Activated T-cell treated with anti-CD3 and anti-CD28 coated beads, Interleukin-2, amount 50 U/mL, for 1 hour (primary cell): Measurements from ENCODE around the gene RSAD1.
"Not testable (repeated sequence)": the region's sequence is repeated elsewhere in the genome, so short reads cannot be mapped to it uniquely, and the experiment has no call there.

Source experiments
- DNase-seq: peaks from one replicate; pipeline ENCODE4 v3.0.0-alpha.2; 2020

RSAD1 gene

GRCh38 chr17:50458701-50459676, 19.7 kb upstream of the RSAD1 start:
- no peak for DNase-seq

GRCh38 chr17:50459756-50460155, 18.9 kb upstream of the RSAD1 start:
- DNase-seq, result no peak

GRCh38 chr17:50460831-50461526, 17.7 kb upstream of the RSAD1 start:
- no peak for DNase-seq

GRCh38 chr17:50461550-50462132, 17.0 kb upstream of the RSAD1 start:
- no peak for DNase-seq

- no peak for DNase-seq
Observed at GRCh38 chr17:50462446-50462845, 16.2 kb upstream of the RSAD1 start.

GRCh38 chr17:50464121-50464520, 14.5 kb upstream of the RSAD1 start:
- DNase-seq, result no peak

GRCh38 chr17:50464736-50465135, 13.9 kb upstream of the RSAD1 start:
- DNase-seq, result no peak

GRCh38 chr17:50465171-50465570, 13.5 kb upstream of the RSAD1 start:
- no peak for DNase-seq

- no peak for DNase-seq
Observed at GRCh38 chr17:50465635-50466034, 13.0 kb upstream of the RSAD1 start.

- no peak for DNase-seq
Observed at GRCh38 chr17:50466371-50467113, 12.1 kb upstream of the RSAD1 start.

- DNase-seq, result no peak
Observed at GRCh38 chr17:50467114-50467854, 11.4 kb upstream of the RSAD1 start.

- no peak for DNase-seq
Observed at GRCh38 chr17:50467855-50468303, 10.8 kb upstream of the RSAD1 start.

GRCh38 chr17:50468304-50469207, 10.1 kb upstream of the RSAD1 start, which contains the start of gene CHAD:
TSS of gene CHAD (minus strand) at chr17:50468880. CDS start at chr17:50468813, 67 bp downstream.
- no peak for DNase-seq

- no peak for DNase-seq
Observed at GRCh38 chr17:50469208-50469605, 9.5 kb upstream of the RSAD1 start.

GRCh38 chr17:50469671-50470305, 8.9 kb upstream of the RSAD1 start:
- DNase-seq, result no peak

GRCh38 chr17:50470426-50470825, 8.2 kb upstream of the RSAD1 start:
- no peak for DNase-seq

GRCh38 chr17:50471009-50471905, 7.4 kb upstream of the RSAD1 start:
- no peak for DNase-seq

GRCh38 chr17:50472286-50472685, 6.4 kb upstream of the RSAD1 start:
- DNase-seq, result no peak

- DNase-seq, result not testable (repeated sequence)
Observed at GRCh38 chr17:50472761-50473161, 5.9 kb upstream of the RSAD1 start.
